ENCODE data around the gene XRN2. TPM values are rescaled to one million over a fixed set of nuclear protein-coding genes. Genes with fewer than 3 reads are reported as not detected.
A peak's percentile ranks its signal among the peaks of the same experiment; 100 is the strongest.

XRN2 gene
- total and polyA plus RNA-seq, 2 of the 13 experiments (the other 11 are each of a cell fraction or from before 2014, with no cell fraction given): 90.3 to 171 TPM

DNA sequence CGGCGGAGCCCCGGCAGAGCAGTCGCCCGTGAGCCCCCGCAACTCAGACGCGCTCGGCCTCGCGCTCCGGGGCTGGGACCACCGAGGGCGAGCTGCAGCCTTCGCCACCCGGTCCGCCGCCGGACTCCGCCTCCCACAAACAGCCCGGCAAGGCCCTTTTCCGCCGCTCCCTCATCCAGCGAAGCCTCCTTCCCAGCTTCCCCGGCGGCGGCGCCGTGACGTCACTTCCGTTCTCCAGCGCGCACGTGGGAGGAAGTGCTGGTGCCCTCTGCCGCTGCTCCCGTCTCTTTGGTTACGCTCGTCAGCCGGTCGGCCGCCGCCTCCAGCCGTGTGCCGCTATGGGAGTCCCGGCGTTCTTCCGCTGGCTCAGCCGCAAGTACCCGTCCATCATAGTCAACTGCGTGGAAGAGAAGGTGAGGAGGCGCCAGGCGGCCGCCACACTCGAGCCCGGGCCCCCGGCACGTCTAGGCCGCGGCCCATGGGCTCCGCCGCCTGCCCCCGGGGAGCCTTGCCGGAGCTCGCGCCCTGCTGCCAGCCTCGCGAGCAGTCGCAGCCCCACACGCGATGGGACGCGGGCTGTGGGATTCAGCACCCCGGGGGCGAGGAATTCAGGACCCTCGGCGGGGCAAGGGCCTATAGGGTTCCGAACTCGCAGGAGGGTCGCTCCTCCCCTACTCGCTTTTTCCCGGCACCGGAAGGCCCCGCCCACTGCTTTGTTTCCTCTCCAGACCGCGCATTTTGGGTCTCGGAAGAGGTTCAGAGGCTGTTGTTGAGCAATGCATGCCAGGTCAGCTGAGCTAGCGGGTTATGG lies at the start of gene XRN2 (continued):
- TF ChIP-seq, protein P1, sequence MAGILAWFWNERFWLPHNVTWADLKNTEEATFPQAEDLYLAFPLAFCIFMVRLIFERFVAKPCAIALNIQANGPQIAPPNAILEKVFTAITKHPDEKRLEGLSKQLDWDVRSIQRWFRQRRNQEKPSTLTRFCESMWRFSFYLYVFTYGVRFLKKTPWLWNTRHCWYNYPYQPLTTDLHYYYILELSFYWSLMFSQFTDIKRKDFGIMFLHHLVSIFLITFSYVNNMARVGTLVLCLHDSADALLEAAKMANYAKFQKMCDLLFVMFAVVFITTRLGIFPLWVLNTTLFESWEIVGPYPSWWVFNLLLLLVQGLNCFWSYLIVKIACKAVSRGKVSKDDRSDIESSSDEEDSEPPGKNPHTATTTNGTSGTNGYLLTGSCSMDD (CRISPR knock-in tag; IDR thresholded peaks at IDR 0.05): peak; percentile 17; the same call in 1 of the 2 replicates
- TF ChIP-seq HNRNPK (IDR thresholded peaks at IDR 0.05; ENCODE audit: low read depth, low read length, poor library complexity, severe bottlenecking) (peak; percentile 75), ZNF678 (CRISPR knock-in tag; IDR thresholded peaks at IDR 0.05) (no peak; the same call in none of the 2 replicates), SUZ12 (IDR thresholded peaks at IDR 0.05; ENCODE audit: low read depth, low read length) (peak; percentile 47; the same call in 1 of the 2 replicates), SMAD1 (CRISPR knock-in tag; IDR thresholded peaks at IDR 0.05; ENCODE audit: borderline replicate concordance, low read depth) (peak; percentile 87; the same call in 1 of the 2 replicates), ZNF138 (CRISPR knock-in tag; IDR thresholded peaks at IDR 0.05; ENCODE audit: low read depth) (peak; percentile 93), ZNF713 (CRISPR knock-in tag; IDR thresholded peaks at IDR 0.05) (0 out of 2 replicates have a peak, but pooled peaks have one; percentile 87), SATB2 (CRISPR knock-in tag; IDR thresholded peaks at IDR 0.05) (0 out of 2 replicates have a peak, but pooled peaks have one; percentile 53), ZFP37 (CRISPR knock-in tag; IDR thresholded peaks at IDR 0.05; ENCODE audit: borderline replicate concordance) (peak; percentile 56), ERF (CRISPR knock-in tag; IDR thresholded peaks at IDR 0.05) (peak; percentile 83; the same call in 1 of the 2 replicates), ZNF598 (CRISPR knock-in tag; IDR thresholded peaks at IDR 0.05; ENCODE audit: borderline replicate concordance) (peak; percentile 98), ATF7-NPFF (CRISPR knock-in tag; IDR thresholded peaks at IDR 0.05; ENCODE audit: low read depth) (peak; percentile 97), MTA3 (CRISPR knock-in tag; IDR thresholded peaks at IDR 0.05) (no peak), ZNF460 (CRISPR knock-in tag; IDR thresholded peaks at IDR 0.05; ENCODE audit: borderline replicate concordance) (no peak), HNF4G (IDR thresholded peaks at IDR 0.05; ENCODE audit: borderline replicate concordance, low read depth, low read length) (peak; percentile 59), HNF4G (CRISPR knock-in tag; IDR thresholded peaks at IDR 0.05; ENCODE audit: borderline replicate concordance, low read depth) (peak; percentile 22; the same call in 1 of the 2 replicates)
- TF ChIP-seq, protein P2, sequence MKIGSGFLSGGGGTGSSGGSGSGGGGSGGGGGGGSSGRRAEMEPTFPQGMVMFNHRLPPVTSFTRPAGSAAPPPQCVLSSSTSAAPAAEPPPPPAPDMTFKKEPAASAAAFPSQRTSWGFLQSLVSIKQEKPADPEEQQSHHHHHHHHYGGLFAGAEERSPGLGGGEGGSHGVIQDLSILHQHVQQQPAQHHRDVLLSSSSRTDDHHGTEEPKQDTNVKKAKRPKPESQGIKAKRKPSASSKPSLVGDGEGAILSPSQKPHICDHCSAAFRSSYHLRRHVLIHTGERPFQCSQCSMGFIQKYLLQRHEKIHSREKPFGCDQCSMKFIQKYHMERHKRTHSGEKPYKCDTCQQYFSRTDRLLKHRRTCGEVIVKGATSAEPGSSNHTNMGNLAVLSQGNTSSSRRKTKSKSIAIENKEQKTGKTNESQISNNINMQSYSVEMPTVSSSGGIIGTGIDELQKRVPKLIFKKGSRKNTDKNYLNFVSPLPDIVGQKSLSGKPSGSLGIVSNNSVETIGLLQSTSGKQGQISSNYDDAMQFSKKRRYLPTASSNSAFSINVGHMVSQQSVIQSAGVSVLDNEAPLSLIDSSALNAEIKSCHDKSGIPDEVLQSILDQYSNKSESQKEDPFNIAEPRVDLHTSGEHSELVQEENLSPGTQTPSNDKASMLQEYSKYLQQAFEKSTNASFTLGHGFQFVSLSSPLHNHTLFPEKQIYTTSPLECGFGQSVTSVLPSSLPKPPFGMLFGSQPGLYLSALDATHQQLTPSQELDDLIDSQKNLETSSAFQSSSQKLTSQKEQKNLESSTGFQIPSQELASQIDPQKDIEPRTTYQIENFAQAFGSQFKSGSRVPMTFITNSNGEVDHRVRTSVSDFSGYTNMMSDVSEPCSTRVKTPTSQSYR (CRISPR knock-in tag; IDR thresholded peaks at IDR 0.05; ENCODE audit: borderline replicate concordance): peak; percentile 43
- TF ChIP-seq, protein P3, sequence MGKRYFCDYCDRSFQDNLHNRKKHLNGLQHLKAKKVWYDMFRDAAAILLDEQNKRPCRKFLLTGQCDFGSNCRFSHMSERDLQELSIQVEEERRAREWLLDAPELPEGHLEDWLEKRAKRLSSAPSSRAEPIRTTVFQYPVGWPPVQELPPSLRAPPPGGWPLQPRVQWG (CRISPR knock-in tag; IDR thresholded peaks at IDR 0.05; ENCODE audit: borderline replicate concordance, low read depth): no peak; the same call in 1 of the 2 replicates
- TF ChIP-seq, protein P4, sequence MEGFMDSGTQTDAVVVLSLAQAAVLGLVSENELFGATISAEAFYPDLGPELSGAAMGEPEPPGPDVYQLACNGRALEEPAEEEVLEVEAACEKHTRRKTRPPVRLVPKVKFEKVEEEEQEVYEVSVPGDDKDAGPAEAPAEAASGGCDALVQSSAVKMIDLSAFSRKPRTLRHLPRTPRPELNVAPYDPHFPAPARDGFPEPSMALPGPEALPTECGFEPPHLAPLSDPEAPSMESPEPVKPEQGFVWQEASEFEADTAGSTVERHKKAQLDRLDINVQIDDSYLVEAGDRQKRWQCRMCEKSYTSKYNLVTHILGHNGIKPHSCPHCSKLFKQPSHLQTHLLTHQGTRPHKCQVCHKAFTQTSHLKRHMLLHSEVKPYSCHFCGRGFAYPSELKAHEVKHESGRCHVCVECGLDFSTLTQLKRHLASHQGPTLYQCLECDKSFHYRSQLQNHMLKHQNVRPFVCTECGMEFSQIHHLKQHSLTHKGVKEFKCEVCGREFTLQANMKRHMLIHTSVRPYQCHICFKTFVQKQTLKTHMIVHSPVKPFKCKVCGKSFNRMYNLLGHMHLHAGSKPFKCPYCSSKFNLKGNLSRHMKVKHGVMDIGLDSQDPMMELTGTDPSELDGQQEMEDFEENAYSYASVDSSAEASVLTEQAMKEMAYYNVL (CRISPR knock-in tag; IDR thresholded peaks at IDR 0.05; ENCODE audit: borderline replicate concordance): peak; percentile 69; the same call in 1 of the 2 replicates
- TF ChIP-seq, protein P5, sequence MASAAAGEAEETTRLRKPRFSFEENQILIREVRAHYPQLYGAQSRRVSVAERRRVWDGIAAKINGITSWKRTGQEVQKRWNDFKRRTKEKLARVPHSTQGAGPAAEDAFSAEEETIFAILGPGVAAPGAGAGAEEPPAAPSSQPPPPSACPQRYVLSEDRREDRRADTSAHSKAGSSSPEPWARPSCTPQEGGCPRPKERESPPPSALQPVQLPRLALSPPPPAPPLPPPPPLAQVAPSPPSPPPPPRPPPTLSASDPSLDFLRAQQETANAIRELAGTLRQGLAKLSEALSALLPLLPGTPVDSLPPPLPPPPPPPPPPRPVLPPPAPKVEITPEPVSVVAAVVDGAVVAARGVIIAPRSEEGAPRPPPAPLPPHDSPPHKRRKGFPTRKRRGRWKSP (CRISPR knock-in tag; IDR thresholded peaks at IDR 0.05): peak; percentile 91

Measured in HepG2 (cell line).